OCI-LY7 (cell line): Measurements from ENCODE around the gene SEZ6. TPM values are rescaled to one million over a fixed set of nuclear protein-coding genes. Genes with fewer than 3 reads are reported as not detected.

Experiments
- BruUV-seq: library from RNA; stranded (reverse); fragments of 400-500 nt; replicated peaks from 2 replicates; lab custom pipeline; 2021; lab: Mats Ljungman, UMichigan
- CTCF ChIA-PET: fragments of 300-600 bp; sonication (Branson Sonifier 250); formaldehyde crosslinking; loops from one replicate; lab custom pipeline; 2022; ENCODE audit warnings: antibody characterized with exemption; ENCODE audit not compliant: unreplicated experiment; lab: Charles Lee
- POLR2A ChIA-PET: fragments of 300-600 bp; sonication (Branson Sonifier 250); formaldehyde crosslinking; loops from one replicate; lab custom pipeline; 2022; ENCODE audit warnings: antibody characterized with exemption; lab: Charles Lee
- DNase-seq: peaks from one replicate; pipeline ENCODE4 v3.0.0-alpha.2; 2015; ENCODE audit warnings: low spot score
- H2AFZ ChIP-seq: fragments of 200-600 bp; sonication (generic), shearing (Covaris generic); 2 replicates; pipeline ENCODE4 v1.6.1; 2014; ENCODE audit warnings: mild to moderate bottlenecking, antibody characterized with exemption, low read length, moderate library complexity
- H3K27ac ChIP-seq: fragments of 200-600 bp; sonication (generic); 2 replicates; pipeline ENCODE4 v1.5.1; 2014; ENCODE audit warnings: mixed run types, low read depth, mild to moderate bottlenecking, moderate library complexity, low read length, inconsistent platforms; ENCODE audit not compliant: poor library complexity, severe bottlenecking
- H3K36me3 ChIP-seq: fragments of 200-600 bp; sonication (generic); 2 replicates; pipeline ENCODE4 v1.6.1; 2014; ENCODE audit warnings: mild to moderate bottlenecking, antibody characterized with exemption, low read length, moderate library complexity, mixed read lengths; ENCODE audit not compliant: insufficient read depth
- H3K4me1 ChIP-seq: fragments of 200-600 bp; sonication (generic); 2 replicates; pipeline ENCODE4 v1.5.1; 2014; ENCODE audit warnings: mild to moderate bottlenecking, low read length; ENCODE audit not compliant: insufficient read depth, poor library complexity, severe bottlenecking
- H3K4me2 ChIP-seq: fragments of 200-600 bp; sonication (generic); 2 replicates; pipeline ENCODE4 v1.6.1; 2014; ENCODE audit warnings: mild to moderate bottlenecking, low read length
- H3K4me3 ChIP-seq: fragments of 200-600 bp; sonication (generic); 2 replicates; pipeline ENCODE4 v1.5.1; 2014; ENCODE audit warnings: mild to moderate bottlenecking, low read depth, low read length; ENCODE audit not compliant: poor library complexity, severe bottlenecking
- H3K79me2 ChIP-seq: fragments of 200-600 bp; sonication (generic); 2 replicates; pipeline ENCODE4 v1.6.1; 2016; ENCODE audit warnings: low read depth, mild to moderate bottlenecking, low read length, moderate library complexity, mixed read lengths; ENCODE audit not compliant: insufficient read depth
- H3K9me2 ChIP-seq: fragments of 200-600 bp; sonication (generic); 2 replicates; pipeline ENCODE4 v1.6.1; 2016; ENCODE audit warnings: mild to moderate bottlenecking, low read length, mixed read lengths; ENCODE audit not compliant: insufficient read depth
- H3K9me3 ChIP-seq: fragments of 200-600 bp; sonication (generic); 2 replicates; pipeline ENCODE4 v1.6.1; 2014; ENCODE audit warnings: mild to moderate bottlenecking, mixed run types, low read length, mixed read lengths
- H4K20me1 ChIP-seq: fragments of 200-600 bp; sonication (generic); 2 replicates; pipeline ENCODE4 v1.6.1; 2014; ENCODE audit warnings: mild to moderate bottlenecking, antibody characterized with exemption, low read length, moderate library complexity, mixed read lengths; ENCODE audit not compliant: insufficient read depth
- EZH2phosphoT487 ChIP-seq: fragments of 200-600 bp; sonication (generic); IDR thresholded peaks from 2 replicates; pipeline ENCODE4 v1.6.1; 2018; ENCODE audit warnings: low read depth, borderline replicate concordance, mild to moderate bottlenecking, mixed run types, antibody characterized with exemption, low read length, moderate library complexity, mixed read lengths
- intact Hi-C: fragments of 100-400 bp; cut with micrococcal nuclease; formaldehyde crosslinking; loops from one replicate; pipeline ENCODE4 v1.10.0; 2022; ENCODE audit not compliant: unreplicated experiment
- total RNA-seq, 2 experiments: library from RNA; depleted of rRNA in 1 of 2; stranded (reverse); fragments of >200 nt in 1 of 2; shearing (Covaris generic) in 1 of 2; gene quantifications; 2 replicates each; pipeline ENCODE4 v1.2.3, GENCODE V29; 2014 to 2022
- TF ChIP-seq, protein P1 (sequence below): fragments of 200-600 bp; sonication (generic); conservative IDR thresholded peaks from 2 replicates; pipeline ENCODE4 v1.5.1; 2014; ENCODE audit warnings: mild to moderate bottlenecking, antibody characterized with exemption, low read length, moderate library complexity, mixed read lengths

SEZ6 gene
- total RNA-seq, 2 experiments from 2014 or later = not detected

DNA sequence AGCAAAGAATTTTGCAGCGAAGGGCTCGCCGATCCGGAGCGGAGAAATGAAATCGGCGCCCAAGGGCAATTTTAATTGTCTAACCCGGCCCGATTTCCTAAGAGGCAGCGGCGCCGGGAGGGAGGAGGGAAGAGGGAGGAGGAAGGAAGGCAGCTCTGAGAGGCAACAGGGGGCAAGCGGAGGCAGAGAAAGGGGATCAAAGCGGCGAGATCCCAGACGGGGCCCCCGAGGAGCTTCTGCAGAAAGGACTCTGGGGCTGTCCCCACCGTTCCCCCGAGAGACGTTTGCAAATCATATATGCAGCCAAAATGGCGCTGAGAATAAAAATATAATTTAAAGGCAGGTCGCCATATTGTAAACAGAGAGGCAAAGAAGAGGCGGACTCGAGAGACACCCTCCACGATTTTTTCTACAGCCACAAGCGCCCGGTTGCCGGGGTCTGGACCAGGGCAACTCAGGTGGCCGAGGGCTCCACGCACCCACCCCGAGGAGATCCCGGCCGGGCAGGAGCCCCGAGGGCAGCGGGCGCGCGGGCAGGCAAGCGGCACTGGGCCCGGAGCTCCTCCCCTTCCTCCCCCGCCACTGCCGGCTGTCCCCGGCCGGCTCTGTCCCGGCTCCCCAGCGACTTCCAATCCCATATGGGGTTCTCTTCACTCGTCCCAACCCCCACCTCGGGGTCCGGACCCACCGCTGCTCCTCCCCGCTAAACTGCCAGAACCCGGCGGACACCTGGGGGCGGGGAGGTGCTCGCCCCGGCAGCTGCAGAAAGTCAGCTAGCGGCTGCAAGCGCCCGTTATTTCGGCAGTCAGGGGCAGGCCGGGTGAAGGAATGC lies 56.4 kb downstream of the SEZ6 start:
- TF ChIP-seq, protein P1, sequence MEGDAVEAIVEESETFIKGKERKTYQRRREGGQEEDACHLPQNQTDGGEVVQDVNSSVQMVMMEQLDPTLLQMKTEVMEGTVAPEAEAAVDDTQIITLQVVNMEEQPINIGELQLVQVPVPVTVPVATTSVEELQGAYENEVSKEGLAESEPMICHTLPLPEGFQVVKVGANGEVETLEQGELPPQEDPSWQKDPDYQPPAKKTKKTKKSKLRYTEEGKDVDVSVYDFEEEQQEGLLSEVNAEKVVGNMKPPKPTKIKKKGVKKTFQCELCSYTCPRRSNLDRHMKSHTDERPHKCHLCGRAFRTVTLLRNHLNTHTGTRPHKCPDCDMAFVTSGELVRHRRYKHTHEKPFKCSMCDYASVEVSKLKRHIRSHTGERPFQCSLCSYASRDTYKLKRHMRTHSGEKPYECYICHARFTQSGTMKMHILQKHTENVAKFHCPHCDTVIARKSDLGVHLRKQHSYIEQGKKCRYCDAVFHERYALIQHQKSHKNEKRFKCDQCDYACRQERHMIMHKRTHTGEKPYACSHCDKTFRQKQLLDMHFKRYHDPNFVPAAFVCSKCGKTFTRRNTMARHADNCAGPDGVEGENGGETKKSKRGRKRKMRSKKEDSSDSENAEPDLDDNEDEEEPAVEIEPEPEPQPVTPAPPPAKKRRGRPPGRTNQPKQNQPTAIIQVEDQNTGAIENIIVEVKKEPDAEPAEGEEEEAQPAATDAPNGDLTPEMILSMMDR = no peak
- no peak for TF ChIP-seq EZH2phosphoT487
- intact Hi-C loops = loop anchor here (2.0 kb wide), 1 partner anchor 47 kb away; the partner anchor contains the start of gene DHRS13
- Histone ChIP-seq H4K20me1 (peaks cover 6% of the 10 kb centered on the region), H3K27ac (peak overlapping the region; percentile 81), H3K79me2 (peaks cover 65% of the 10 kb centered on the region), H3K9me2 (no peaks in the 10 kb centered on the region), H3K36me3 (peaks cover 56% of the 10 kb centered on the region), H3K4me3 (peak overlapping the region; percentile 80), H2AFZ (no peak overlapping the region; the same call in 1 of the 2 replicates), H3K9me3 (no peaks in the 10 kb centered on the region), H3K4me1 (peaks cover 36% of the 10 kb centered on the region), H3K4me2 (peak overlapping the region; percentile 84)
- ChIA-PET POLR2A (interaction anchor here (0.6 to 1.3 kb wide), 5 partner anchors 20 to 149 kb away, joined by 3 to 5 read pairs (median 4); no protein-coding TSS in a partner anchor), CTCF (no interaction called here)
- DNase-seq = peak; percentile 55
- BruUV-seq = no TSS peak

DNA sequence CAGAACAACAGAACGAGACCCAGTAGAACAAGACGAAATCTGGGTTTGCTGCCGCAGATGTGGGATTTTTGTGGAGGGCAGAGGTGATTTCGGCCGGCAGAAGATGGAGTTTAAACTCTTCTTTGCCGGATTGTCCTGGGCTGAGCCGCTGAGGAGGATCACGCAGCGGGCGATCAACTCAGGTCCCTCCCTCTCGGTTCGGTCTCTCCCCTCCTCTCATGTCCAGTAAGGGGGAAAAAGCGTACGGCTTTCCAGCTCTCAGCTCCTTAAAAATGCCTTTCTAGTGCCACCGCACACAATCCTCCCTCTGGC lies 57.0 kb downstream of the SEZ6 start:
- peaks cover 36% of the 10 kb centered on the region for H3K4me1 ChIP-seq
- H2AFZ ChIP-seq = no peak overlapping the region
- H4K20me1 ChIP-seq = peaks cover 6% of the 10 kb centered on the region
- peak overlapping the region; percentile 84 for H3K4me2 ChIP-seq
- intact Hi-C loops = no loop called here
- peak overlapping the region; percentile 80 for H3K4me3 ChIP-seq
- BruUV-seq = no TSS peak
- ChIA-PET POLR2A (interaction anchor here (1.3 kb wide), 1 partner anchor 19 kb away, joined by 5 read pairs; no protein-coding TSS in a partner anchor), CTCF (no interaction called here)
- no peak for DNase-seq
- peaks cover 62% of the 10 kb centered on the region for H3K36me3 ChIP-seq
- TF ChIP-seq, protein P1 = no peak
- no peak for TF ChIP-seq EZH2phosphoT487
- H3K9me2 ChIP-seq = no peaks in the 10 kb centered on the region
- H3K27ac ChIP-seq = peak overlapping the region; percentile 81
- H3K79me2 ChIP-seq = peaks cover 71% of the 10 kb centered on the region
- H3K9me3 ChIP-seq = no peaks in the 10 kb centered on the region

DNA sequence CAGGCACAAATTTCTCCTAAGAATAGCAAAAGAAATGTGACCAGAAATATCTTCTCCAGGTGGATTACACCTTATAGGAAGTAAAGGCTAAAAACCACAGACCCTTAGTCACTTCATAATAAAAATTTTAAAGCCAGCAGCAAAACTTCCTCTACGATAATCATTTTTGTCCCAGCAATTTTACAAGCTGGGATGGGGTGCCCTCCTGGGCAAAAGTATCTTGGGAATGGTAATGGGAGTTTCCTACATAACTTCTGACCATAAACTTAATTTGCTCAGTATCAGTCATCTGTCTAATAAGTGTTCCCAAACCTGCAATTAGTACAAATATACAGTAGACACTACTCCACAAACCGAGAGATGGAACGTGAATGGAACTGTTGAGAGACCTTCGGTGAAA lies 57.5 kb downstream of the SEZ6 start:
- TF ChIP-seq, protein P1 = no peak
- no peak for TF ChIP-seq EZH2phosphoT487
- peaks cover 6% of the 10 kb centered on the region for H4K20me1 ChIP-seq
- H3K79me2 ChIP-seq = peaks cover 76% of the 10 kb centered on the region
- H3K9me2 ChIP-seq = no peaks in the 10 kb centered on the region
- DNase-seq = no peak
- H3K36me3 ChIP-seq = peaks cover 66% of the 10 kb centered on the region
- H3K4me3 ChIP-seq = peak overlapping the region; percentile 80
- intact Hi-C loops = no loop called here
- peak overlapping the region; percentile 84 for H3K4me2 ChIP-seq
- no peaks in the 10 kb centered on the region for H3K9me3 ChIP-seq
- ChIA-PET POLR2A (interaction anchor here (0.6 to 0.7 kb wide), 2 partner anchors 58 to 160 kb away, joined by 3 read pairs; no protein-coding TSS in a partner anchor), CTCF (no interaction called here)
- no TSS peak for BruUV-seq
- no peak overlapping the region for H3K27ac ChIP-seq
- H2AFZ ChIP-seq = no peak overlapping the region
- peaks cover 35% of the 10 kb centered on the region for H3K4me1 ChIP-seq
